Mucosa of descending colon (tissue), 3 donors: ENCODE data around the gene CST9. TPM values are rescaled to one million over a fixed set of nuclear protein-coding genes. Genes with fewer than 3 reads are reported as not detected.

Experiments used
- ATAC-seq: fragments of 200-7000 bp; cut with Tn5 transposase; one replicate; pipeline ENCODE4 v1.9.1; 2020; ENCODE audit warnings: mild to moderate bottlenecking, moderate library complexity
- DNase-seq, 3 donors: peaks; one replicate each; pipeline ENCODE4 v3.0.0-alpha.2; 2020
- H3K36me3 ChIP-seq: fragments of 200-600 bp; one replicate; pipeline ENCODE4 v1.8.0; 2021; ENCODE audit warnings: low read depth, mild to moderate bottlenecking
- H3K4me1 ChIP-seq: fragments of 200-600 bp; one replicate; pipeline ENCODE4 v1.8.0; 2021; ENCODE audit warnings: low read depth, mild to moderate bottlenecking
- H3K4me3 ChIP-seq: fragments of 200-600 bp; one replicate; pipeline ENCODE4 v1.8.0; 2021; ENCODE audit warnings: mild to moderate bottlenecking
- H3K9me3 ChIP-seq: fragments of 200-600 bp; one replicate; pipeline ENCODE4 v1.8.0; 2021; ENCODE audit warnings: mild to moderate bottlenecking
- CTCF ChIP-seq: fragments of 200-600 bp; IDR thresholded peaks from one replicate; pipeline ENCODE4 v1.8.0; 2022; ENCODE audit warnings: antibody characterized with exemption, mild to moderate bottlenecking
- intact Hi-C, 2 donors: fragments of 100-400 bp; cut with DNase I in 1 of 2; cut with micrococcal nuclease in 1 of 2; formaldehyde crosslinking; loops; one replicate each; pipeline versions ENCODE4 v1.11.0 to v1.11.1; 2022; cut with DNase I, micrococcal nuclease
- total RNA-seq, 3 donors: library from RNA; stranded (reverse); fragmentation: NEBNext Ultra II Directional in 2 of 3; extraction: Animal tissue kit (Norgen Biotek cat#: 25700) in 2 of 3; gene quantifications; one replicate each; pipeline versions ENCODE4 v1.2.1 to v1.2.4, GENCODE V29; 2021 to 2023
- donor health status: DM: no; HTN: no; CAD: no; lungs with moderate emphysema.
- donor health status: DM: no; HTN: no; CAD: no.
- donor health status: DM: no; HTN: yes; CAD: no.

CST9 gene
- total RNA-seq, 3 donors from 2014 or later = not detected

- Histone ChIP-seq H3K4me1 (no peaks in the 10 kb centered on the region), H3K36me3 (no peaks in the 10 kb centered on the region), H3K4me3 (no peak overlapping the region), H3K9me3 (no peaks in the 10 kb centered on the region)
- intact Hi-C loops = no loop called here
- ATAC-seq (no peak), DNase-seq (no peak)
- no peak for TF ChIP-seq CTCF
Observed at GRCh38 chr20:23646106-23646873, 40.6 kb upstream of the CST9 start.

- Histone ChIP-seq H3K9me3 (no peaks in the 10 kb centered on the region), H3K4me1 (no peaks in the 10 kb centered on the region), H3K36me3 (no peaks in the 10 kb centered on the region), H3K4me3 (no peak overlapping the region)
- intact Hi-C loops = no loop called here
- no peak for TF ChIP-seq CTCF
- DNase-seq = no peak
- ATAC-seq = no peak
Observed at GRCh38 chr20:23645575-23645974, 39.9 kb upstream of the CST9 start.

GRCh38 chr20:23644164-23644563 lies 38.4 kb upstream of the CST9 start:
- no peak for ATAC-seq
- no peak for DNase-seq
- Histone ChIP-seq H3K36me3 (no peaks in the 10 kb centered on the region), H3K4me1 (peaks cover 2% of the 10 kb centered on the region), H3K9me3 (no peaks in the 10 kb centered on the region), H3K4me3 (no peak overlapping the region)
- intact Hi-C loops = no loop called here
- TF ChIP-seq CTCF = no peak

GRCh38 chr20:23643659-23644058 lies 37.9 kb upstream of the CST9 start:
- Histone ChIP-seq H3K4me3 (no peak overlapping the region), H3K36me3 (no peaks in the 10 kb centered on the region), H3K9me3 (no peaks in the 10 kb centered on the region), H3K4me1 (peaks cover 2% of the 10 kb centered on the region)
- no peak for TF ChIP-seq CTCF
- intact Hi-C loops = no loop called here
- ATAC-seq (no peak), DNase-seq (no peak)

- H3K4me1 ChIP-seq = peaks cover 2% of the 10 kb centered on the region
- intact Hi-C loops = no loop called here
- ATAC-seq = no peak
- no peaks in the 10 kb centered on the region for H3K9me3 ChIP-seq
- DNase-seq = no peak
- no peaks in the 10 kb centered on the region for H3K36me3 ChIP-seq
- H3K4me3 ChIP-seq = no peak overlapping the region
- no peak for TF ChIP-seq CTCF
Observed at GRCh38 chr20:23641936-23642751, 36.4 kb upstream of the CST9 start.
